Measurements from ENCODE around the gene CCDC142.
"Not testable (repeated sequence)": the region's sequence is repeated elsewhere in the genome, so short reads cannot be mapped to it uniquely, and the experiment has no call there.

The CCDC142 gene

GRCh38 chr2:74498500-74499266 is 15.9 kb upstream of the CCDC142 start:
- no peak for DNase-seq (ENCODE audit: low spot score)

- no peak for DNase-seq (ENCODE audit: low spot score)
These were observed 15.1 kb upstream of the CCDC142 start for GRCh38 chr2:74497777-74498499.

GRCh38 chr2:74496997-74497776 is 14.4 kb upstream of the CCDC142 start:
- DNase-seq (ENCODE audit: low spot score): no peak

GRCh38 chr2:74495440-74495839 is 12.6 kb upstream of the CCDC142 start:
- DNase-seq (ENCODE audit: low spot score): no peak

GRCh38 chr2:74493546-74493945 is 10.7 kb upstream of the CCDC142 start:
- no peak for DNase-seq (ENCODE audit: low spot score)

GRCh38 chr2:74491648-74492544 is 9.1 kb upstream of the CCDC142 start:
- DNase-seq (ENCODE audit: low spot score): no peak

- no peak for DNase-seq (ENCODE audit: low spot score)
These were observed 7.1 kb upstream of the CCDC142 start for GRCh38 chr2:74489906-74490305.

- no peak for DNase-seq (ENCODE audit: low spot score)
These were observed 6.1 kb upstream of the CCDC142 start for GRCh38 chr2:74488643-74489481.

GRCh38 chr2:74486141-74486540 is 3.3 kb upstream of the CCDC142 start:
- no peak for DNase-seq (ENCODE audit: low spot score)

- not testable (repeated sequence) for DNase-seq (ENCODE audit: low spot score)
These were observed 922 bp upstream of the CCDC142 start for GRCh38 chr2:74483675-74484164.

GRCh38 chr2:74481961-74482800 is 617 bp downstream of the CCDC142 start:
- DNase-seq (ENCODE audit: low spot score): no peak

- DNase-seq (ENCODE audit: low spot score): no peak
These were observed 1.4 kb downstream of the CCDC142 start for GRCh38 chr2:74481431-74481830.

- no peak for DNase-seq (ENCODE audit: low spot score)
These were observed 7.9 kb downstream of the CCDC142 start for GRCh38 chr2:74474899-74475298.

- no peak for DNase-seq (ENCODE audit: low spot score)
These were observed 8.3 kb downstream of the CCDC142 start for GRCh38 chr2:74474481-74474880.

GRCh38 chr2:74472945-74473258 is 9.9 kb downstream of the CCDC142 start:
- no peak for DNase-seq (ENCODE audit: low spot score)

- DNase-seq (ENCODE audit: low spot score): no peak
These were observed 10.5 kb downstream of the CCDC142 start, which contains the start of gene MRPL53 for GRCh38 chr2:74472086-74472944. TSS of gene MRPL53 (minus strand) at chr2:74472680. CDS start at chr2:74472660, 20 bp downstream.

GRCh38 chr2:74471332-74472065 is 11.3 kb downstream of the CCDC142 start:
- DNase-seq (ENCODE audit: low spot score): no peak

GRCh38 chr2:74470742-74471141 is 12.1 kb downstream of the CCDC142 start:
- DNase-seq (ENCODE audit: low spot score): not testable (repeated sequence)

All from HuH-7.5 (cell line).